NB4 (cell line): ENCODE results near the gene SLC22A23.

ENCODE experiments used
- MAX ChIP-seq: IDR thresholded peaks from 2 replicates; pipeline ENCODE4 v1.6.1; 2011; ENCODE audit warnings: low read depth, low read length
- MYC ChIP-seq: IDR thresholded peaks from 2 replicates; pipeline ENCODE4 v1.6.1; 2011; ENCODE audit warnings: low read depth, low read length
- POLR2A ChIP-seq: IDR thresholded peaks from 2 replicates; pipeline ENCODE4 v1.6.1; 2011; ENCODE audit warnings: mild to moderate bottlenecking; ENCODE audit not compliant: insufficient read length; ENCODE audit errors: extremely low read depth
- TF ChIP-seq, protein P1 (sequence below): IDR thresholded peaks from one replicate; pipeline ENCODE4 v1.5.1; 2012; ENCODE audit warnings: low read depth, low read length

- TF ChIP-seq, protein P1, sequence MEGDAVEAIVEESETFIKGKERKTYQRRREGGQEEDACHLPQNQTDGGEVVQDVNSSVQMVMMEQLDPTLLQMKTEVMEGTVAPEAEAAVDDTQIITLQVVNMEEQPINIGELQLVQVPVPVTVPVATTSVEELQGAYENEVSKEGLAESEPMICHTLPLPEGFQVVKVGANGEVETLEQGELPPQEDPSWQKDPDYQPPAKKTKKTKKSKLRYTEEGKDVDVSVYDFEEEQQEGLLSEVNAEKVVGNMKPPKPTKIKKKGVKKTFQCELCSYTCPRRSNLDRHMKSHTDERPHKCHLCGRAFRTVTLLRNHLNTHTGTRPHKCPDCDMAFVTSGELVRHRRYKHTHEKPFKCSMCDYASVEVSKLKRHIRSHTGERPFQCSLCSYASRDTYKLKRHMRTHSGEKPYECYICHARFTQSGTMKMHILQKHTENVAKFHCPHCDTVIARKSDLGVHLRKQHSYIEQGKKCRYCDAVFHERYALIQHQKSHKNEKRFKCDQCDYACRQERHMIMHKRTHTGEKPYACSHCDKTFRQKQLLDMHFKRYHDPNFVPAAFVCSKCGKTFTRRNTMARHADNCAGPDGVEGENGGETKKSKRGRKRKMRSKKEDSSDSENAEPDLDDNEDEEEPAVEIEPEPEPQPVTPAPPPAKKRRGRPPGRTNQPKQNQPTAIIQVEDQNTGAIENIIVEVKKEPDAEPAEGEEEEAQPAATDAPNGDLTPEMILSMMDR, result no peak
- TF ChIP-seq POLR2A, result no peak
- TF ChIP-seq MAX, result no peak
- no peak for TF ChIP-seq MYC
These were observed 24.8 kb upstream of the SLC22A23 start for GRCh38 chr6:3481640-3482039.
